SW480 (cell line): ENCODE results near the gene AHSP.
A peak's percentile ranks its signal among the peaks of the same experiment; 100 is the strongest.
"Not testable (repeated sequence)": the region's sequence is repeated elsewhere in the genome, so short reads cannot be mapped to it uniquely, and the experiment has no call there.

Source experiments
- DNase-seq: peaks from one replicate; pipeline ENCODE4 v3.0.0-alpha.2; 2016; ENCODE audit warnings: low spot score

Gene AHSP

GRCh38 chr16:31501226-31501965 is 26.3 kb upstream of the AHSP start:
- DNase-seq, result no peak

DNA sequence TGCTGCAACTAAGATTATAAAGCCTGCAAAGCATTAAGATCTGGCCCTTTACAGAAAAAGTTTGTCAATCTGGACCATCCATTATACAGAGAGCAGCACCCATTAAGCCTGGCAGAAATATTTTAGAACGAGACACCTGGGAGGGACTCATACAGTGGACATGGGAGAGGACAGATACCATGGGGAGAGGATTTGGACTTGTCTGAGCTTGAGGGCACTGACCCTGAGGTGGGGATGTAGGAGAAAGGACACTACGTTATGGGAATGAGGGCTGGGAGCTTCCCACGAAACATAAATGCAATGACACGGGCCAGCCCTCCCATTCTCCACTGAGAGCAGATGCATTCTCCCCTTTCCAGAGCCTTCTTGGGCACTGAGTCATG is 25.7 kb upstream of the AHSP start:
- DNase-seq, result no peak

DNA sequence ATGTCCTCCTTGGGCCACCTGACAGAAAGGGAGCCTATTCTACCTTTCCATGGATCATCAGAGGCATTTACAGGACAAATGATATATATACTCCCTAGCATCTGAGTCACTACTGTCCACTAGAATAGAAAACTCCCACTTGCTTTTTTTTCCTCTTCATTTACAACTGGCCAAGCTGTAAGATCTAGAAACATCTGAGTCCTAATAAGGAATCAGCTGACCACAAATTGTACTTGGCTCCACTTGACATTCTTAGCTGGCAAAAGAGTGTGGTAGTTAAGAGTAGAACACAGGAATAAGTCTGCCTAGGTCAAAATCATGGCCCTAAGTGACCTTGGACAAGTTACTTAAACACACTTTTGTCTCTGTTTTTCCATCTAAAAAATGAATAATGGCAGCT is 24.7 kb upstream of the AHSP start:
- no peak for DNase-seq

- not testable (repeated sequence) for DNase-seq
Observed at GRCh38 chr16:31503555-31503954, 24.1 kb upstream of the AHSP start.

- DNase-seq, result no peak
Observed at GRCh38 chr16:31504159-31504558, 23.5 kb upstream of the AHSP start.

DNA sequence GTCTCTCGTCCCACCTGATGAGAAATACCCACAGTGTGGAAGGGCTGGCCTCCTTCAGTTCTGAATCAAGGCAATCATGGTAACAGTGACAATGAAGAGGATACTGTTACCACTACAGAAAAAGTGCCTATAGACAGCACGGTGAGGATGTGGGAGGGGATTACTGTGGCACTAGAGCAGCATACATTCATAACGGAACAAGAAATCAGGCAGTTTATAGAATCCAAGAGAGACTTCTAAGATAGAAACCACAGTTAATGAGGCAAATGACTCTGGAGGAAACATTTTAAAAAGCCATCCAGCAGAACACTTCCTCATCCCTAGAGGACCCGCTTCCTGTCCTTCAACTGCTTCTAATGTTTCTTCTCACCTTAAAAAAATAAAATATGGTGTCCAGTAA is 22.2 kb upstream of the AHSP start:
- DNase-seq, result no peak

DNA sequence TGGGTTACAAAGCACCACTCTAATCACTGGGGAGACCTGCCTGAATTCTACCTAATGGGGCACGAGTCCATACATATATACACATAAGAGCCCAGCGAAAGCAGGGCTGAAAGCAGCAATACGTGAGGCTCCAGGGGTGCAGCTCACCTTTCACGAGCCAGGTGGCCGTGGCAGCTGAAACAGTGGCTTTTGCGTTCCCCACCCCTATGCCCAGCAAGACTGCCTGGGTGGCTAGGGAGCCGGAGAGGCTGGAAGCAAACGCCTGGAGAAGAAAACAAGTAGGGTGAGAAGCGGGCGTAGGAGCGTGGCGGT is 20.1 kb upstream of the AHSP start:
- DNase-seq, result peak; percentile 4

DNA sequence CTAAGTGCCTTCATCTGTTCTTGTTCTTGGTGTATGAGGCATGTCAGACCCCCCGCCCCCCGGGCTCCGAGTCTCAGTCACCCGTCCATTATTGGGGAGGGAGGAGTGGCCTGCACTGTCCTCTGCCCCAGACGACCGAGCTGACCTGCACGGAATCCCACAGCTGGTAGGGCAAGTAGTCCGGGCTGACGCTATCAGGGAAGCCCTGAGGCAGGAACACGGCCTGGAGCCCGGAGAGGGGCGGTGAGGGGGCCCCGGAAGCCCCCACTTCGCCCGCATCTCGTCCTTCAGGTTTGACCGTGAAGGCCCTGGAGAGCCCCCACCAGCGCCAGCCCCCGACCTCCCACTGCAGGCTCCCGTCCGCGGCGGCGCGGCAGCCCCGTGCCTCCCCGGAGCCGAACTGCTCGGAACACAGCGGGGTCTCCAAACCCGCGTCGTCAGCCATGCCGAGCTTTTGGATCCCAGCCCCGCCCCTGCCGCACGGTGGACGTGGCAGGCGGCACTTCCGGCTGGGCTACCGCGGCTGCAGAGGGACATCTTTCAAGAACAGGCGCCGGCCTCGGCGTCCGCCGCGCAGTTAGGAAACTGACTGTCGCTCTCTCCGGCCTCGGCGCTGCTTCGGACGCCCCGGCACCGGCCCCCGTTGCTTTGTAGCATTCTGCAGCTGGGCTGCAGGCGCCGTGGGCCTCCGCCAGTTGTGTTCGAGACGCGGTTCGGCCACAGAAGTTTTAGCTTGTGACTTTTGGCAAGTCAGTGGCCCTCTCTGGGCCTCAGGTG is 19.6 kb upstream of the AHSP start, which contains the start of gene RUSF1:
RUSF1 (minus strand) TSS at position 463 of the 777 bp plus-strand sequence; CDS start at position 445, 18 bp downstream.
- DNase-seq, result peak; percentile 79

DNA sequence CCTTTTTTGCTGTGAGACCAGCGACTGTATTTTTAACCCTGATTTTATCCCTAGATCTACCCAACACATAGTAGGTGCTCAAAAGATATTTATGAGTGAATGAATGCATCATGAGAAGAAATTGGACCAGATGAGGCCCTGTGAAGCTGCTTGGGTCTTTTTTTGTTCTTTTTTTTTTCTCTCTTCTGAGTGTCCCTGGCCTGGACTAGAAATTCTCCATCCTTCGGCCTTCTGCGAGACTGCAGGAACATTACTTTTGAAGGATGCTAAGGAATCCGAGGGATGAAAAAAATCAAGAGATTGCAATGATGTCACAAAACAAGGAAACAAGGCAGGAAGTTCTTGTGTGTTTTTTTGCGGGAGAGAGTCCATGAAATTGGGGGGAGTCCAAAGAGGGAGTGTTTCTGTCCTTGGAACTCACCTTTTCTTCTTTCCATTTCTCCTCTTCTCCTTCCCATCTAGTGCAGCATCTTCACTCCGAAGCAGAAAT is 18.9 kb upstream of the AHSP start:
- DNase-seq, result peak; percentile 11

- peak; percentile 6 for DNase-seq
Observed at GRCh38 chr16:31513126-31513525, 14.6 kb upstream of the AHSP start.

GRCh38 chr16:31513884-31514283 is 13.8 kb upstream of the AHSP start:
- DNase-seq, result no peak

DNA sequence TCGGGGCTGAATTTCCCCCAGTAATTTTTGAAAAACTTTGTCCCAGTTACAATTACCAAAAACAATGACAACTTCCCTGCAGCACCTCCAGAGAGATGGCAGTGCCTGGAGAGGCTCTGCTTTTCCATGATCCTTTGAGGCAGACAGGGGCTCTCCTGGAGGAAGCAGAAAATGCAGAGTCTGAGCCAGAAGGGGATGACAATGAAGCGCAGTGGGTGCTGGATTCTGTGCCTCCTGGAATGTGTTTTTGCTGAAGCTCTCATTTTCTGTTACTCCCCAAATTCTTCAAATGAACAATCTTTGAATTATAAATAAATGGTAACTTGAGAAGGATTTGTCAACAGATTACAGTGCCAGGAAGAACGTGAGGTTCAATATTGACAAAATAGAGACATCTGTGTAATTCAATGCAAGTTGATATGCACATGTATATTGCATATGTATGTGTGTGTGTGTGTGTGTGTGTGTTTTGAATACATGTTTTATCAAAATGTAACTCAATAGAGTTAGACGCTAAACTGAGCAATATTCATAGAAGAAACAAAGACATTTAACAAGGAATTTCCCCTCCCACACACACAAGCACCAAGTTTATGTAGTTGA is 9.8 kb upstream of the AHSP start:
- no peak for DNase-seq

GRCh38 chr16:31519759-31520431 is 7.8 kb upstream of the AHSP start:
- no peak for DNase-seq

DNA sequence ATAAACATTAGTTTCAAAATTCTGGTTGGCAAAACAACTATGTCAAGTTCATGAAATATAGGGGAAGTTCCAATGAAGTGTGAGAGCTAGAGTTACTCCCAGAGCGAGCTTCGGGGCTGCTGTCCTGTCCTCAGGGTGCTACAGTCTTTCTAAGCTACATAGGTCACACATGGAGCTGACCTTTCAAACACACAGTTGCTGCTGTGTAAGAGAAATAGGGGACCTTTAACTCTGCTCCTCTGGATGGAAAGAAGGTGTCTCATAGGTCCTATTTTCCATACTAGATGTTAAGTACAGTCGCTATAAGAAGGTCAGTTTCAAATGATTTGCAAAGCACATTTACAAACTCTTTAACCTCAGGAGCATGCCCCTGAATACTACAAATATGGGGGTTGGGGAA is 6.3 kb upstream of the AHSP start:
- no peak for DNase-seq

- DNase-seq, result no peak
Observed at GRCh38 chr16:31522071-31522470, 5.6 kb upstream of the AHSP start.

- DNase-seq, result not testable (repeated sequence)
Observed at GRCh38 chr16:31523768-31524167, 3.9 kb upstream of the AHSP start.

DNA sequence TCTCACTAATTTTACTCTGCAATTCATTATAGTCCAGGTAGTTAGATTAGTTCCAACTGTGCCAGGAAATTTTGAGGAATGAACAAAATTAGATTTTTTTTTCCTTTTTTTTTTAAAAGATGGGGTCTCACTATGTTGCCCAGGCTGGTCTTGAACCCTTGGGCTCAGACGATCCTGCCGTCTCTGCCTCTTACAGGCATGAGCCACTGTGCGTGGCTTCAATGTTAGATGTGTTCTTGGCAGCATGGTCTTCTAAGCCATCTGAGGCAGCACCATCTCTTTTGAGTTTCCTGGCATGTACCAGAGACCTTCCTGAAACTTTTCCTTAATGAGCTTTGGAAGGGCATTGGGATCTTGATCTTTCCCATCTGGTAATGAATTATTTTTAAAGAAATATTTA is 2.6 kb upstream of the AHSP start:
- no peak for DNase-seq

- DNase-seq, result no peak
Observed at GRCh38 chr16:31528523-31529107, 915 bp downstream of the AHSP start.

DNA sequence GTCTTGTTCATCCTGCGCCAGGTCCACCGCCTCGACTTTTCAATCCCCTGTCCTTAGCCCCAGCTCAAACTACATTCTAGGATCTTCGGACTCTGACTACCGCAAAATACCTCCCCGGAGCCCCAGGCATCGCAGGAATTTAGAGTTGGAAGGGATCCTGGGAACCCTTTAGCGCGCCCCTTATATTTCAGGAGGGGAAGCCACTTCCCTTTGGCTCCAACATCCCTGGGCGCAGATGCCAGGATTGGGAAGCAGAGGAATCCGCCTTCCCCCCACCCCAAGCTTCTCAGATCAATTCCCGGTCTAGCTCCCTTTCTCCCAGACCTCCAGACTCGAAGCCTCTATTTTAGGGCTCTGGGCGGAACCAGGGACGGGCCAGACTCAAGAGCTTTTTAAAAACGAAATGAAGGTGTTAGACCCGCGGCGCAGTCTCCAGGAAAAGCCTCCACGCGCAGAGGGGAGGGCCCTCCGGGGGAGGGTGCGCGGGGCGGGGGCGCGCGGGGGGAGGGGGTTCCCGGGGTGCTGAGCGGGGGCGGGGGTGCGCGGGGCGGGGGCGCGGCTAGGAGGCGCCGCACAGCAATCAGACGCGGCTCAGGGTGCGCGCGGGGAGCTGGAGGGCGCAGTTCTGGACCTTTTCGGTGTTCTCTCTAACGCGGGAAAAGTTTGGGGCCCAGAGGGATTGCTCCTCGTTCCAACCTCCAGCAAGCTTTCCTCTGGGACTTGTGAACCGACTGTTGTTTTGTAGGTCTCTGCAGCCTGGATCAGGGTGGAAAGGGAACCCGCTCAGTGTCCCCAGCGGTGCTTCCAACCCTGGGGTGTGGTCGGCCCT is 1.6 kb downstream of the AHSP start:
- no peak for DNase-seq

DNA sequence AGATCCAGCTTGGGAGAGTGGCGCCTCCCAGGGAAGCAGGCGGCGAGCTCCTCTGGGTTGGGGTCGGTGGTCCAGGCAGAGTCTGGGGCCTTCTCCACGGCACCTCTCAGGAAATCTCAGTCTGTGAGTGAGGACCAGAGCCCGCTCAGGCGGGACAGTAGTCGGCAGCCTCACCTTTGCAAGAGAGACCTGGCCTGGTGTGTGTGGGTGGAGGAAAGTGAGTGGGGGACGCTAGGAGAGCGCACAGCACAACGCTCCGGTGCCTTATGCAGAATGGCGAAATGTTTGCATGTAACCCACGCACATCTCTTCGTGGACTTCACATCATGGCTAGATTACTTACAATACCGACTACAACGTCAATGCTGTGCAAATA is 2.2 kb downstream of the AHSP start:
- no peak for DNase-seq

- no peak for DNase-seq
Observed at GRCh38 chr16:31530405-31530804, 2.7 kb downstream of the AHSP start.
